Keratinocyte (primary cell): ENCODE results near the gene CALHM1. TPM values are rescaled to one million over a fixed set of nuclear protein-coding genes. Genes with fewer than 3 reads are reported as not detected.

Experiments
- DNase-seq: peaks from one replicate; pipeline ENCODE4 v3.0.0-alpha.2; 2011; ENCODE audit warnings: low read depth, missing footprints, low spot score
- FAIRE-seq: peaks from 2 replicates; lab custom pipeline; 2011; peaks lifted over from hg19 to GRCh38; lab: Jason Lieb, UNC
- H2AFZ ChIP-seq: 2 replicates; pipeline ENCODE4 v1.6.0; 2012; ENCODE audit warnings: low read length, control low read depth, inconsistent platforms; ENCODE audit not compliant: control insufficient read depth
- H3K27ac ChIP-seq: 2 replicates; pipeline ENCODE4 v1.5.1; 2011; ENCODE audit warnings: low read length; ENCODE audit not compliant: control insufficient read depth, insufficient read depth
- H3K27me3 ChIP-seq: 3 replicates; pipeline ENCODE4 v1.6.0; 2011; ENCODE audit warnings: low read length; ENCODE audit not compliant: control insufficient read depth, insufficient read depth; ENCODE audit errors: extremely low read depth
- H3K36me3 ChIP-seq, 2 experiments: 2 replicates in 1 of 2; 3 replicates in 1 of 2; pipeline ENCODE4 v1.5.1; 2011; ENCODE audit warnings: low read length in 2 of 2, mild to moderate bottlenecking in 1 of 2; ENCODE audit not compliant: control insufficient read depth in 2 of 2, insufficient read depth in 2 of 2; ENCODE audit errors: extremely low read depth in 1 of 2
- H3K4me1 ChIP-seq: 3 replicates; pipeline ENCODE4 v1.5.1; 2011; ENCODE audit warnings: low read length; ENCODE audit not compliant: control insufficient read depth, insufficient read depth; ENCODE audit errors: extremely low read depth
- H3K4me2 ChIP-seq: 3 replicates; pipeline ENCODE4 v1.6.0; 2011; ENCODE audit warnings: low read depth, low read length; ENCODE audit not compliant: control insufficient read depth, insufficient read depth; ENCODE audit errors: extremely low read depth
- H3K4me3 ChIP-seq, 3 experiments: fragments of 200-600 bp in 1 of 3; sonication (generic) in 1 of 3; 2 replicates in 2 of 3; 3 replicates in 1 of 3; pipeline ENCODE4 v1.5.1; 2011 to 2016; ENCODE audit warnings: low read length in 3 of 3, mild to moderate bottlenecking in 3 of 3, control low read depth in 2 of 3, inconsistent platforms in 1 of 3, low read depth in 1 of 3, mixed read lengths in 1 of 3, mixed run types in 1 of 3, moderate library complexity in 1 of 3; ENCODE audit not compliant: control insufficient read depth in 2 of 3, insufficient read depth in 2 of 3; ENCODE audit errors: extremely low read depth in 1 of 3
- H3K79me2 ChIP-seq: 2 replicates; pipeline ENCODE4 v1.6.0; 2012; ENCODE audit warnings: low read length; ENCODE audit not compliant: control insufficient read depth, insufficient read depth
- H3K9ac ChIP-seq: 3 replicates; pipeline ENCODE4 v1.6.0; 2011; ENCODE audit warnings: low read length; ENCODE audit not compliant: control insufficient read depth, insufficient read depth; ENCODE audit errors: extremely low read depth
- H3K9me1 ChIP-seq: 3 replicates; pipeline ENCODE4 v1.6.0; 2011; ENCODE audit warnings: low read length; ENCODE audit not compliant: control insufficient read depth, insufficient read depth; ENCODE audit errors: extremely low read depth
- H3K9me3 ChIP-seq: 2 replicates; pipeline ENCODE4 v1.5.1; 2012; ENCODE audit warnings: low read depth, low read length; ENCODE audit not compliant: control insufficient read depth
- H4K20me1 ChIP-seq: 3 replicates; pipeline ENCODE4 v1.6.0; 2011; ENCODE audit warnings: low read length; ENCODE audit not compliant: control insufficient read depth, insufficient read depth; ENCODE audit errors: extremely low read depth
- CTCF ChIP-seq, 3 experiments: IDR thresholded peaks in 1 of 3; conservative IDR thresholded peaks in 1 of 3; optimal IDR thresholded peaks in 1 of 3; 2 replicates in 2 of 3; 3 replicates in 1 of 3; pipeline versions ENCODE3 to v1.5.1; 2011; ENCODE audit warnings: low read length in 3 of 3, mild to moderate bottlenecking in 3 of 3, moderate library complexity in 2 of 3, control low read depth in 1 of 3, inconsistent platforms in 1 of 3; ENCODE audit not compliant: insufficient read depth in 2 of 3; ENCODE audit errors: extremely low read depth in 1 of 3
- EZH2 ChIP-seq: IDR thresholded peaks from one replicate; pipeline ENCODE4 v1.6.1; 2012; ENCODE audit warnings: inconsistent platforms, mild to moderate bottlenecking, low read length, moderate library complexity
- dilution Hi-C: fragments of 300-500 bp; cut with MboI; formaldehyde crosslinking; loops from one replicate; pipeline ENCODE4 v1.7.0; 2020; ENCODE audit warnings: low sequenced_read_pairs; ENCODE audit not compliant: extremely low pct_ligation_motif_present
- polyA plus RNA-seq, 5 experiments: library from polyadenylated mRNA; depleted of rRNA in 3 of 5; stranded (reverse) in 3 of 5; stranded (forward) in 1 of 5; unstranded in 1 of 5; fragments of >200 nt; gene quantifications; 1 replicate in 1 of 5; 2 replicates in 3 of 5; 3 replicates in 1 of 5; pipeline versions ENCODE4 v1.2.1 to v1.2.3, GENCODE V29; 2011 to 2012; ENCODE audit warnings: missing spikeins in 2 of 5, low read depth in 1 of 5, low replicate concordance in 1 of 5

CALHM1 gene
- polyA plus RNA-seq, 1 donor (not counting 4 experiments of a cell fraction or from before 2014, with no cell fraction given), result not detected

GRCh38 chr10:103441611-103442010, 17.1 kb downstream of the CALHM1 start:
- no peak for FAIRE-seq
- H3K9me3 ChIP-seq, result no peaks in the 10 kb centered on the region

GRCh38 chr10:103441206-103441605, 17.5 kb downstream of the CALHM1 start:
- TF ChIP-seq EZH2 (no peak), CTCF (optimal IDR thresholded peaks at IDR 0.05 in 1 of 3, IDR thresholded peaks at IDR 0.05 in 1 of 3, conservative IDR thresholded peaks at IDR 0.05 in 1 of 3; ENCODE audit: extremely low read depth in 1 of 3, insufficient read depth in 2 of 3, low read length in 3 of 3) (no peak)
- FAIRE-seq, result no peak

More at GRCh38 chr10:103441611-103442010, 17.1 kb downstream of the CALHM1 start:
- H4K20me1 ChIP-seq, result no peaks in the 10 kb centered on the region
- H3K4me1 ChIP-seq, result no peaks in the 10 kb centered on the region
- no peaks in the 10 kb centered on the region for H3K27me3 ChIP-seq
- no peak overlapping the region for H3K4me3 ChIP-seq
- H2AFZ ChIP-seq, result no peak overlapping the region
- dilution Hi-C loops, result no loop called here
- no peaks in the 10 kb centered on the region for H3K79me2 ChIP-seq
- TF ChIP-seq EZH2, result no peak
- TF ChIP-seq CTCF (optimal IDR thresholded peaks at IDR 0.05 in 1 of 3, IDR thresholded peaks at IDR 0.05 in 1 of 3, conservative IDR thresholded peaks at IDR 0.05 in 1 of 3; ENCODE audit: extremely low read depth in 1 of 3, insufficient read depth in 2 of 3, low read length in 3 of 3), result no peak
- no peak for DNase-seq
- H3K9me1 ChIP-seq, result no peaks in the 10 kb centered on the region
- H3K9ac ChIP-seq, result no peak overlapping the region
- peaks cover 65 to 70% of the 10 kb centered on the region in 2 experiments for H3K36me3 ChIP-seq
- no peak overlapping the region for H3K27ac ChIP-seq
- H3K4me2 ChIP-seq, result no peak overlapping the region

More at GRCh38 chr10:103441206-103441605, 17.5 kb downstream of the CALHM1 start:
- dilution Hi-C loops, result no loop called here
- no peaks in the 10 kb centered on the region for H3K9me3 ChIP-seq
- no peak overlapping the region for H3K9ac ChIP-seq
- no peak overlapping the region for H3K4me3 ChIP-seq
- DNase-seq, result no peak
- no peaks in the 10 kb centered on the region for H3K27me3 ChIP-seq
- no peaks in the 10 kb centered on the region for H4K20me1 ChIP-seq
- H3K36me3 ChIP-seq, result peaks cover 64 to 67% of the 10 kb centered on the region in 2 experiments
- no peaks in the 10 kb centered on the region for H3K9me1 ChIP-seq
- no peaks in the 10 kb centered on the region for H3K79me2 ChIP-seq
- no peak overlapping the region for H3K27ac ChIP-seq
- no peaks in the 10 kb centered on the region for H3K4me1 ChIP-seq
- H2AFZ ChIP-seq, result no peak overlapping the region
- no peak overlapping the region for H3K4me2 ChIP-seq
